Vagina (tissue), 2 donors: Measurements from ENCODE around the gene MUC6. TPM values are rescaled to one million over a fixed set of nuclear protein-coding genes. Genes with fewer than 3 reads are reported as not detected.

Experiments
- DNase-seq, 2 donors: peaks; one replicate each; pipeline ENCODE4 v3.0.0-alpha.2; 2017; ENCODE audit errors: extremely low spot score in 2 of 2
- H3K27ac ChIP-seq: fragments of 200-600 bp; sonication (generic); one replicate; pipeline ENCODE4 v1.5.1; 2019
- H3K27me3 ChIP-seq: fragments of 200-600 bp; sonication (generic); one replicate; pipeline ENCODE4 v1.5.1; 2019
- H3K36me3 ChIP-seq, 2 donors: fragments of 200-600 bp; sonication (generic); one replicate each; pipeline ENCODE4 v1.5.1; 2017 to 2019
- H3K4me1 ChIP-seq: fragments of 200-600 bp; sonication (generic); one replicate; pipeline ENCODE4 v1.5.1; 2019
- H3K4me3 ChIP-seq, 2 donors: fragments of 200-600 bp; sonication (generic); 1 replicate in 1 of 2; 2 replicates in 1 of 2; pipeline ENCODE4 v1.5.1; 2016 to 2019
- H3K9me3 ChIP-seq: fragments of 200-600 bp; sonication (generic); one replicate; pipeline ENCODE4 v1.5.1; 2019
- POLR2A ChIP-seq, 2 donors: fragments of 450-650 bp; IDR thresholded peaks; one replicate each; pipeline ENCODE4 v1.6.1; 2017; ENCODE audit warnings: antibody characterized with exemption in 2 of 2, mild to moderate bottlenecking in 2 of 2, moderate library complexity in 2 of 2
- POLR2AphosphoS5 ChIP-seq, 2 donors: sonication (generic); formaldehyde crosslinking; IDR thresholded peaks; one replicate each; pipeline ENCODE4 v1.9.0; 2017; ENCODE audit warnings: antibody characterized with exemption in 2 of 2, mild to moderate bottlenecking in 2 of 2, low read depth in 1 of 2; ENCODE audit not compliant: insufficient read depth in 1 of 2
- intact Hi-C: fragments of 100-400 bp; cut with DNase I; formaldehyde crosslinking; loops from one replicate; pipeline ENCODE4 v1.15.1; 2023
- total RNA-seq: library from RNA; depleted of rRNA; stranded (reverse); fragments of >200 nt; gene quantifications from one replicate; pipeline ENCODE4 v1.2.3, GENCODE V29; 2016
- TF ChIP-seq, protein P1 (sequence below), 3 experiments: fragments of 450-650 bp in 2 of 3; fragments of 200-600 bp in 1 of 3; sonication (generic) in 1 of 3; IDR thresholded peaks; one replicate each; pipeline ENCODE4 v1.5.1; 2017 to 2019; ENCODE audit warnings: antibody characterized with exemption in 3 of 3, mild to moderate bottlenecking in 2 of 3, moderate library complexity in 2 of 3

MUC6 gene
- total RNA-seq, 1 donor from 2014 or later: not detected

DNA sequence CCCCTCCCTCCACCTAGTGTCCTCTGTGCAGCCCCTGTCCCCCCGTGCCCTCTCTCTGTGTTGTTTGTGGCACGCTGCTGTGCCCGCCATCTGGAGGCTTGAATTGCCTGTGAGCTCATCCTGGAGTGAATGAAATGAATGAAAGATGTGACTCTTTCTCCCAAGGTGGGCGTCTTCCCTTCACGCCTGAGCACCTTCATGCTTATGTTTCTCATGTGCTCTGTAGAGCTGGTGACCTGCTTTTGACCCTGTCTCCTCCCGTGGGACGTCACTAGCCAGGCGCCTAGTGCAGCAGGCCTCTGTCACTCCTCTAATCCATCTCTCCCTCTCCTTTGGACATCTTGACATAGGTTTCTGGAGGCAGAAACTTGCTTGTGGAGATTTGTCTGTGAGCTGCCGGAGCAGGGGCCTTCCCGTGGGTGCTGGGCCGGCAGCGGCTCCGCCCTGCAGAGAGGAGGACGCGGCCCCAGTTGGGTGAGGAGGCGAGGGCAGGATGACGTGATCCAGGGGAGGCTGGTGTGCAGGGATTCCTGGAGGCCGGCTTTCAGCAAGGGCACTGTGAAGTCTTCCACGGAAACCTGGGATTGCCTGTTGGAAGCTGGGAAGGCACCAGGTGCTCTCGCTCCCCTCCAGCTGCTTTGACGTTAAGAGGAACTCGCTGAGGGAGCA lies 40.6 kb downstream of the MUC6 start:
- H3K27me3 ChIP-seq: no peaks in the 10 kb centered on the region
- intact Hi-C loops: no loop called here
- H3K4me1 ChIP-seq: peaks cover 9% of the 10 kb centered on the region
- H3K9me3 ChIP-seq: no peaks in the 10 kb centered on the region
- TF ChIP-seq POLR2A (IDR thresholded peaks at IDR 0.05) (no peak), POLR2AphosphoS5 (IDR thresholded peaks at IDR 0.05; ENCODE audit: insufficient read depth in 1 of 2, low read depth in 1 of 2) (no peak)
- TF ChIP-seq, protein P1, sequence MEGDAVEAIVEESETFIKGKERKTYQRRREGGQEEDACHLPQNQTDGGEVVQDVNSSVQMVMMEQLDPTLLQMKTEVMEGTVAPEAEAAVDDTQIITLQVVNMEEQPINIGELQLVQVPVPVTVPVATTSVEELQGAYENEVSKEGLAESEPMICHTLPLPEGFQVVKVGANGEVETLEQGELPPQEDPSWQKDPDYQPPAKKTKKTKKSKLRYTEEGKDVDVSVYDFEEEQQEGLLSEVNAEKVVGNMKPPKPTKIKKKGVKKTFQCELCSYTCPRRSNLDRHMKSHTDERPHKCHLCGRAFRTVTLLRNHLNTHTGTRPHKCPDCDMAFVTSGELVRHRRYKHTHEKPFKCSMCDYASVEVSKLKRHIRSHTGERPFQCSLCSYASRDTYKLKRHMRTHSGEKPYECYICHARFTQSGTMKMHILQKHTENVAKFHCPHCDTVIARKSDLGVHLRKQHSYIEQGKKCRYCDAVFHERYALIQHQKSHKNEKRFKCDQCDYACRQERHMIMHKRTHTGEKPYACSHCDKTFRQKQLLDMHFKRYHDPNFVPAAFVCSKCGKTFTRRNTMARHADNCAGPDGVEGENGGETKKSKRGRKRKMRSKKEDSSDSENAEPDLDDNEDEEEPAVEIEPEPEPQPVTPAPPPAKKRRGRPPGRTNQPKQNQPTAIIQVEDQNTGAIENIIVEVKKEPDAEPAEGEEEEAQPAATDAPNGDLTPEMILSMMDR (IDR thresholded peaks at IDR 0.05): no peak
- peaks cover 0 to 51% of the 10 kb centered on the region in 2 donors for H3K36me3 ChIP-seq
- H3K27ac ChIP-seq: no peak overlapping the region
- H3K4me3 ChIP-seq: no peak overlapping the region
- DNase-seq: no peak

DNA sequence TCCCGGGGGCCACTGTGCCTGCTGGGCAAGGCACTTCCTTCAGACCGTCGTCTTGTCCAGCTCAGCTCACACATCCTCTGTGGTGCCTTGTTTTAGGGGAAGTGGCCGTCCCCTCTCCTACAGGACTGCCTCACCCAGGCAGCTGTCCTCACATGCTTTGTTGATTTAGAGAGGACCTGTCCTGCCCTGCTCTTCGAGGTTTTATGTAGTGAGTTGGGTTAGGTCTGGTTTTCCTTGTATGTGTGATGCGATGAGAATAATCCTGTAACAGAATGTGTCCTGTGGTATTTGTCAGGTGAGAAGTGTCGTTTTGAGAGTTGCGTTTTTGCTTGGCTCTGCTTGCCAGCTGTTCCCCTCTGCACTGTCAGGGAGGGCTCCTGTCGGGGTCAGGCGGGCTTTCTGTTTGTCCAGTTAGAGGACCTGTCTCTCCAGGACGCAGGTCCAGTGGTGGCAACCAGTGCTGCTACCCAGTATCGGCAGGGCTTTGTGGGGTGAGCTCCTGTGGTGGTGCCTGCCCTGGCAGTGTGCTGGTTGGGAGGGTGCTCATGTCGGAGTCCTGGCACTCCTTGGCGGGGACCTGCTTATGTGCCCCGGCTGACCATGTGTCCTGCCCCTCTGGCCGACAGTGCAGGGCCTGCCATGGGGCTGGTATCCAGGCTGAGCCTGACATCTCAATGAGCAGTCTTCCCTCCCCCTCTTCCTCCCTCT lies 41.3 kb downstream of the MUC6 start:
- Histone ChIP-seq H3K4me1 (peaks cover 9% of the 10 kb centered on the region), H3K27me3 (no peaks in the 10 kb centered on the region), H3K36me3 (peaks cover 0 to 47% of the 10 kb centered on the region in 2 donors), H3K4me3 (no peak overlapping the region), H3K9me3 (no peaks in the 10 kb centered on the region), H3K27ac (no peak overlapping the region)
- DNase-seq: no peak
- intact Hi-C loops: no loop called here
- TF ChIP-seq, protein P1 (IDR thresholded peaks at IDR 0.05): no peak
- TF ChIP-seq POLR2AphosphoS5 (IDR thresholded peaks at IDR 0.05; ENCODE audit: insufficient read depth in 1 of 2, low read depth in 1 of 2): no peak
- TF ChIP-seq POLR2A (IDR thresholded peaks at IDR 0.05): no peak

DNA sequence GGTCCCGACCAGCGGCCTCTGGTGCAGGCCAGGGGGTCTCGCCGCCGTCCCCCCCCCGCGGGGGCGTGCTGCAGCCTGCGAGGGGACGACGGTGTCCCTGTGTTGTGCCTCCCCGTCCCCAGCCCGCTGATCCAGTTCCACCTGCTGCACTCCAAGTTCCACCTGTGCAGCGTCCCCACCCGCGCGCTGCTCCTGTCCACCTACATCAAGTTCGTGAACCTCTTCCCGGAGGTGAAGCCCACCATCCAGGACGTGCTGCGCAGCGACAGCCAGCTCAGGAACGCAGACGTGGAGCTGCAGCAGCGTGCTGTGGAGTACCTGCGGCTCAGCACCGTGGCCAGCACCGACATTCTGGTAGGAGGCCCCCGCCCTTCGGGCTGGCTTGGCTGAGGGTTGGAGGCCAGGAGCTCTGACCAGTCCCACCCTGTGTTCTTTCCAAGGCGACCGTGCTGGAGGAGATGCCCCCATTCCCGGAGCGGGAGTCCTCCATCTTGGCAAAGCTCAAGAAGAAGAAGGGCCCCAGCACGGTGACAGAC lies 42.8 kb downstream of the MUC6 start:
- TF ChIP-seq POLR2AphosphoS5 (IDR thresholded peaks at IDR 0.05; ENCODE audit: insufficient read depth in 1 of 2, low read depth in 1 of 2) (no peak), POLR2A (IDR thresholded peaks at IDR 0.05) (no peak)
- TF ChIP-seq, protein P1 (IDR thresholded peaks at IDR 0.05): no peak
- Histone ChIP-seq H3K27ac (no peak overlapping the region), H3K27me3 (no peaks in the 10 kb centered on the region), H3K4me3 (no peak overlapping the region), H3K36me3 (peaks cover 0 to 59% of the 10 kb centered on the region in 2 donors), H3K9me3 (no peaks in the 10 kb centered on the region), H3K4me1 (peaks cover 9% of the 10 kb centered on the region)
- no peak for DNase-seq
- intact Hi-C loops: no loop called here

DNA sequence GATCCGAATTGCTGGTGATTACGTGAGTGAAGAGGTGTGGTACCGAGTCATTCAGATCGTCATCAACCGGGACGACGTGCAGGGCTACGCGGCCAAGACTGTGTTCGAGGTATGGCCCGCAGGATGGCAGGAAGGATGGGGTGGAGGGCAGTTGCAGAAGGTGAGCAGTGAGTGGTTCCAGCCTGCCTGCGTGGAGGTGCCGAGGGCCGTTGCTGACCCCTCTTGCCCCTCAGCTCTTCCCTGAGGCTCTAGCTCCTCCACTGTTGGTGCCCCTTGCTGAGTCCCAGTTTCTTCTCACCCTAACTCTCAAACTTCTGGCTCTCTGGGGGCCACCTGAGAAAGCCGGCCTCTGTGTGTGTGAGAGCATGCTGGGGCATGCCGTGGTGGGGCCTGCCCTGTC lies 43.9 kb downstream of the MUC6 start:
- Histone ChIP-seq H3K4me3 (no peak overlapping the region), H3K9me3 (no peaks in the 10 kb centered on the region), H3K36me3 (peaks cover 0 to 64% of the 10 kb centered on the region in 2 donors), H3K27me3 (no peaks in the 10 kb centered on the region), H3K4me1 (peaks cover 9% of the 10 kb centered on the region), H3K27ac (no peak overlapping the region)
- TF ChIP-seq POLR2AphosphoS5 (IDR thresholded peaks at IDR 0.05; ENCODE audit: insufficient read depth in 1 of 2, low read depth in 1 of 2) (no peak), POLR2A (IDR thresholded peaks at IDR 0.05) (no peak)
- TF ChIP-seq, protein P1 (IDR thresholded peaks at IDR 0.05): no peak
- intact Hi-C loops: no loop called here
- no peak for DNase-seq
